A172 (cell line): ENCODE results near the gene RPL37. TPM values are rescaled to one million over a fixed set of nuclear protein-coding genes. Genes with fewer than 3 reads are reported as not detected.
"Not testable (repeated sequence)": the region's sequence is repeated elsewhere in the genome, so short reads cannot be mapped to it uniquely, and the experiment has no call there.

ENCODE experiments used
- DNase-seq: peaks from one replicate; pipeline ENCODE4 v3.0.0-alpha.2; 2015; ENCODE audit warnings: low spot score
- total RNA-seq: library from RNA; depleted of rRNA; stranded (reverse); fragments of >200 nt; shearing (Covaris generic); gene quantifications from 2 replicates; pipeline ENCODE4 v1.2.3, GENCODE V29; 2014

Gene RPL37
- total RNA-seq, 1 experiment from 2014 or later: 728 TPM

- DNase-seq: peak; percentile 65
Observed at GRCh38 chr5:40797273-40798011, 37.6 kb downstream of the RPL37 start.

- DNase-seq: no peak
Observed at GRCh38 chr5:40796487-40796889, 38.5 kb downstream of the RPL37 start.

GRCh38 chr5:40794877-40795276, 40.1 kb downstream of the RPL37 start:
- not testable (repeated sequence) for DNase-seq

- not testable (repeated sequence) for DNase-seq
Observed at GRCh38 chr5:40794340-40794739, 40.7 kb downstream of the RPL37 start.

- DNase-seq: not testable (repeated sequence)
Observed at GRCh38 chr5:40792691-40793090, 42.3 kb downstream of the RPL37 start.

- no peak for DNase-seq
Observed at GRCh38 chr5:40791715-40792139, 43.3 kb downstream of the RPL37 start.

- DNase-seq: no peak
Observed at GRCh38 chr5:40790947-40791593, 44.0 kb downstream of the RPL37 start.

GRCh38 chr5:40788941-40789340, 46.1 kb downstream of the RPL37 start:
- DNase-seq: not testable (repeated sequence)

- DNase-seq: no peak
Observed at GRCh38 chr5:40787986-40788385, 47.0 kb downstream of the RPL37 start.

- not testable (repeated sequence) for DNase-seq
Observed at GRCh38 chr5:40786664-40787063, 48.4 kb downstream of the RPL37 start.

- DNase-seq: no peak
Observed at GRCh38 chr5:40784916-40785315, 50.1 kb downstream of the RPL37 start.

- DNase-seq: no peak
Observed at GRCh38 chr5:40784027-40784653, 50.9 kb downstream of the RPL37 start.

- no peak for DNase-seq
Observed at GRCh38 chr5:40781843-40782409, 53.1 kb downstream of the RPL37 start.

- no peak for DNase-seq
Observed at GRCh38 chr5:40780858-40781257, 54.2 kb downstream of the RPL37 start.

GRCh38 chr5:40780199-40780598, 54.8 kb downstream of the RPL37 start:
- DNase-seq: no peak

GRCh38 chr5:40779561-40779960, 55.5 kb downstream of the RPL37 start:
- DNase-seq: no peak

GRCh38 chr5:40778133-40778532, 56.9 kb downstream of the RPL37 start:
- no peak for DNase-seq

GRCh38 chr5:40776658-40776977, 58.4 kb downstream of the RPL37 start:
- DNase-seq: no peak

GRCh38 chr5:40775846-40776657, 59.0 kb downstream of the RPL37 start:
- no peak for DNase-seq
